ENCODE results near the gene MROH7. TPM values are rescaled to one million over a fixed set of nuclear protein-coding genes. Genes with fewer than 3 reads are reported as not detected.

The MROH7 gene
- polyA plus RNA-seq, 1 donor from 2014 or later = not detected

DNA sequence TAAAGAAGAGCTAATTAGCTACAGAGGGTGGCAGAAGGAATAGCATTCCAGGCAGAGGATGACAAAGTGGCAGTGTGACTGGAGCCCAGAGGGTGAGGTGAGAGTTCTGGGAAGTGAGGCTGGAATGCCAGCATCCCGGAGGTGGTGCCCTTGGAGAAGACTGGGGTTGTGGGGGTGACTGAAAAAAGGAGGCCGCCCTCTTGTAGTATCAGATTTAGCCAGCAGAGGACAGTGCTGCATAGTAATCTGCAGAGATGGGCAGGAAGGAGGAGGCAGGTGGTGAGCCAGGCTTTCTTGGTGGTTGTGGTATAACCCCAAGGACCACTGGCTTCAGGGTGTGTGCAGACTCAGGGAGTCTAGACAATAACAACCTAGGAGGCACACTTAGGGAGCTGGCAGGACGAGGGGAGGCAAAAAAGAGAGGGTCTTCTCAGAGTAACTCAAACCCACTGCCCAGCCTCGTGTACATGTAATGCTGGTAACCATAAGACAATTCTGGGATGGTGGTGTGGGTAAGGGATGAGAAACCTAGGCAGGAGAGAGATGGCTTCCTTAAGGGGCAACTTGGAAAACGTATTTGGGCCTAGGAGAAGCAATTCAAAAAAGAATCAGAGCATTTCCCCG is 30.5 kb downstream of the MROH7 start:
- no peak overlapping the region for H3K4me3 ChIP-seq (ENCODE audit: low read length)
- no peak overlapping the region for H3K9ac ChIP-seq (ENCODE audit: low read length)
- no peaks in the 10 kb centered on the region for H3K27me3 ChIP-seq (ENCODE audit: insufficient read depth, low read depth, low read length)
- H3K79me2 ChIP-seq (replicated peaks; ENCODE audit: insufficient read depth, low read length) = no peaks in the 10 kb centered on the region
- no peaks in the 10 kb centered on the region for H3F3A ChIP-seq (ENCODE audit: insufficient read depth, low read length, poor library complexity, severe bottlenecking)
- H4K20me1 ChIP-seq (ENCODE audit: insufficient read depth) = no peaks in the 10 kb centered on the region
- H3K27ac ChIP-seq (ENCODE audit: low read length) = no peak overlapping the region
- no peak for TF ChIP-seq EZH2 (IDR thresholded peaks at IDR 0.05; ENCODE audit: borderline replicate concordance, insufficient read depth, low read length, poor library complexity, severe bottlenecking)
- TF ChIP-seq SMC3 (conservative IDR thresholded peaks at IDR 0.05; ENCODE audit: poor library complexity) = peak; percentile 93
- peak; percentile 88 for TF ChIP-seq RAD21 (conservative IDR thresholded peaks at IDR 0.05)
- TF ChIP-seq, protein P1, sequence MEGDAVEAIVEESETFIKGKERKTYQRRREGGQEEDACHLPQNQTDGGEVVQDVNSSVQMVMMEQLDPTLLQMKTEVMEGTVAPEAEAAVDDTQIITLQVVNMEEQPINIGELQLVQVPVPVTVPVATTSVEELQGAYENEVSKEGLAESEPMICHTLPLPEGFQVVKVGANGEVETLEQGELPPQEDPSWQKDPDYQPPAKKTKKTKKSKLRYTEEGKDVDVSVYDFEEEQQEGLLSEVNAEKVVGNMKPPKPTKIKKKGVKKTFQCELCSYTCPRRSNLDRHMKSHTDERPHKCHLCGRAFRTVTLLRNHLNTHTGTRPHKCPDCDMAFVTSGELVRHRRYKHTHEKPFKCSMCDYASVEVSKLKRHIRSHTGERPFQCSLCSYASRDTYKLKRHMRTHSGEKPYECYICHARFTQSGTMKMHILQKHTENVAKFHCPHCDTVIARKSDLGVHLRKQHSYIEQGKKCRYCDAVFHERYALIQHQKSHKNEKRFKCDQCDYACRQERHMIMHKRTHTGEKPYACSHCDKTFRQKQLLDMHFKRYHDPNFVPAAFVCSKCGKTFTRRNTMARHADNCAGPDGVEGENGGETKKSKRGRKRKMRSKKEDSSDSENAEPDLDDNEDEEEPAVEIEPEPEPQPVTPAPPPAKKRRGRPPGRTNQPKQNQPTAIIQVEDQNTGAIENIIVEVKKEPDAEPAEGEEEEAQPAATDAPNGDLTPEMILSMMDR (IDR thresholded peaks at IDR 0.05; ENCODE audit: poor library complexity, severe bottlenecking) = peak; percentile 87
- H3K9me2 ChIP-seq (ENCODE audit: insufficient read depth, low read length) = no peaks in the 10 kb centered on the region
- no peaks in the 10 kb centered on the region for H3K9me3 ChIP-seq (ENCODE audit: low read length)
- no peak overlapping the region for H3K4me2 ChIP-seq (ENCODE audit: low read length)
- H2AFZ ChIP-seq (ENCODE audit: low read depth, low read length) = no peak overlapping the region
- no peaks in the 10 kb centered on the region for H3K36me3 ChIP-seq (ENCODE audit: insufficient read depth, low read length)

DNA sequence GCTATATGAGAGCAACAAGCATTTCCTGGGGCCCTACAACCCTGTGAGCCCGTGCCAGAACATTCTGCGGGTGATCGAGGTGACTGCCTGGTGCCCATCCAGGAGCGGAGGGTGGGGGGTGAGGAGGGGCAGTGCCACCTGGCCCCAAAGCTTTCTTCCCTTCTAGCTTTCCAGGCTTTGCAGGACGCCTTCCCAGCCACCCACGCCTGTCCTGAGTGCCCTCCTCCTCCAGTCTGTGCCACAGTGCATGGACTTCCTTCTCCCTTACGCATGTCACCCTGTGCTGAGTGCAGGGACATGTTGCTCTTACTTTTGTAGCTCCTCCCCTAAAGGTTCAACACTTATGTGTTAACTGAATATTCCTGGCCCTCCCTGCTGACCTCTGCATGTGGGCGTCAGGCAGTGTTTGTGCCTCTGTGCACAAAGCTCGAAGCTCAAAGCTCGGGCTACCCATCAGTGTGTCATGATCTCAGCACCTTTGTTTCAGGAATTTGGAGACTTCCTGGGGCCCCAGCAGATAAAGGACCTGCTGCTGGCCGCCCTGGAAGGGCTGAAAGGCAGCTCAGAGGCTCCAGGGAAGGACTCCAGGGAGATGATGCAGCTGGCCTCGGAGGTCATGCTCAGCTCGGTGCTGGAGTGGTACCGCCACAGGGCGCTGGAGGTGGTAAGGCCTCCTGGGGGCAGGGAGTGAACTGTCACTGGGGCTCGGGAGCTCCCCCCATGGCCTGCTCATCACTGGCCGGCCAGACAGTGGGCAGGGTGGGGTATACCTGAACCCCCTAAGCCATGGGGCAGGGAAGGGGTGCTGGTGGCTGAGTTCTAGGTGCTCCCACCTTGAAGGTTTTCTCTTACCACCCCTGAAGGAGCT is 37.4 kb downstream of the MROH7 start:
- no peak overlapping the region for H3K4me3 ChIP-seq (ENCODE audit: low read length)
- H3K36me3 ChIP-seq (ENCODE audit: insufficient read depth, low read length) = no peaks in the 10 kb centered on the region
- no peaks in the 10 kb centered on the region for H3K9me3 ChIP-seq (ENCODE audit: low read length)
- TF ChIP-seq EP300 (conservative IDR thresholded peaks at IDR 0.05; ENCODE audit: poor library complexity, severe bottlenecking) = no peak
- TF ChIP-seq POLR2AphosphoS5 (IDR thresholded peaks at IDR 0.05) = no peak
- TF ChIP-seq, protein P1 (IDR thresholded peaks at IDR 0.05; ENCODE audit: poor library complexity, severe bottlenecking) = no peak
- TF ChIP-seq SMC3 (conservative IDR thresholded peaks at IDR 0.05; ENCODE audit: poor library complexity) = no peak
- H3K27me3 ChIP-seq (ENCODE audit: insufficient read depth, low read depth, low read length) = no peaks in the 10 kb centered on the region
- H4K20me1 ChIP-seq (ENCODE audit: insufficient read depth) = no peaks in the 10 kb centered on the region
- H3K4me2 ChIP-seq (ENCODE audit: low read length) = no peak overlapping the region
- no peaks in the 10 kb centered on the region for H3K9me2 ChIP-seq (ENCODE audit: insufficient read depth, low read length)
- no peaks in the 10 kb centered on the region for H3K79me2 ChIP-seq (replicated peaks; ENCODE audit: insufficient read depth, low read length)
- H3F3A ChIP-seq (ENCODE audit: insufficient read depth, low read length, poor library complexity, severe bottlenecking) = no peaks in the 10 kb centered on the region
- H2AFZ ChIP-seq (ENCODE audit: low read depth, low read length) = no peak overlapping the region
- H3K9ac ChIP-seq (ENCODE audit: low read length) = no peak overlapping the region
- H3K27ac ChIP-seq (ENCODE audit: low read length) = no peak overlapping the region

DNA sequence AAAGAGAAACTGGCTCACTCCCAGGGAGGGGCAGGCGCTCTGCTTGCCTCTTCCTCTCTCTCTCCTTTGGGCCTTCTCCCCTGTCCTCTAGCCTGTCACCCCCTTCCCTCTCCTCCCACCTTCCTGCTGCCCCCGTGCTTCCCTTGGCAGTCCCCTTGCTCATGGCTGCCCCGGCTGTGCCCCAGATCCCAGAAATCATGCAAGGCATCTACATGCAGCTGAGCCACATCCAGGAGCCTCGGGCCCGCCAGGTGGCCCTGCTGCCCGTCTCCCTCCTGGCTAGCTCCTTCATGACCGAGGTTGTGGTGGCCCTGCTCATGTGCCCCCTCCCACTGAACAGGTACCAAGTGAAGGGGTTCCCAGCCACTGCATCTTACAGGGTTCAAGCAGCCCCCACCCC is 38.1 kb downstream of the MROH7 start:
- no peaks in the 10 kb centered on the region for H3K9me2 ChIP-seq (ENCODE audit: insufficient read depth, low read length)
- H3K27ac ChIP-seq (ENCODE audit: low read length) = peak overlapping the region; percentile 93
- H3K27me3 ChIP-seq (ENCODE audit: insufficient read depth, low read depth, low read length) = no peaks in the 10 kb centered on the region
- no peaks in the 10 kb centered on the region for H3K36me3 ChIP-seq (ENCODE audit: insufficient read depth, low read length)
- H3K9me3 ChIP-seq (ENCODE audit: low read length) = no peaks in the 10 kb centered on the region
- TF ChIP-seq EP300 (conservative IDR thresholded peaks at IDR 0.05; ENCODE audit: poor library complexity, severe bottlenecking) = no peak
- no peak for TF ChIP-seq MXI1 (conservative IDR thresholded peaks at IDR 0.05; ENCODE audit: poor library complexity, severe bottlenecking)
- no peak for TF ChIP-seq SMC3 (conservative IDR thresholded peaks at IDR 0.05; ENCODE audit: poor library complexity)
- no peak for TF ChIP-seq RAD21 (conservative IDR thresholded peaks at IDR 0.05)
- no peak for TF ChIP-seq TAF1 (IDR thresholded peaks at IDR 0.05; ENCODE audit: low read depth)
- TF ChIP-seq POLR2AphosphoS5 (IDR thresholded peaks at IDR 0.05) = no peak
- TF ChIP-seq, protein P2, sequence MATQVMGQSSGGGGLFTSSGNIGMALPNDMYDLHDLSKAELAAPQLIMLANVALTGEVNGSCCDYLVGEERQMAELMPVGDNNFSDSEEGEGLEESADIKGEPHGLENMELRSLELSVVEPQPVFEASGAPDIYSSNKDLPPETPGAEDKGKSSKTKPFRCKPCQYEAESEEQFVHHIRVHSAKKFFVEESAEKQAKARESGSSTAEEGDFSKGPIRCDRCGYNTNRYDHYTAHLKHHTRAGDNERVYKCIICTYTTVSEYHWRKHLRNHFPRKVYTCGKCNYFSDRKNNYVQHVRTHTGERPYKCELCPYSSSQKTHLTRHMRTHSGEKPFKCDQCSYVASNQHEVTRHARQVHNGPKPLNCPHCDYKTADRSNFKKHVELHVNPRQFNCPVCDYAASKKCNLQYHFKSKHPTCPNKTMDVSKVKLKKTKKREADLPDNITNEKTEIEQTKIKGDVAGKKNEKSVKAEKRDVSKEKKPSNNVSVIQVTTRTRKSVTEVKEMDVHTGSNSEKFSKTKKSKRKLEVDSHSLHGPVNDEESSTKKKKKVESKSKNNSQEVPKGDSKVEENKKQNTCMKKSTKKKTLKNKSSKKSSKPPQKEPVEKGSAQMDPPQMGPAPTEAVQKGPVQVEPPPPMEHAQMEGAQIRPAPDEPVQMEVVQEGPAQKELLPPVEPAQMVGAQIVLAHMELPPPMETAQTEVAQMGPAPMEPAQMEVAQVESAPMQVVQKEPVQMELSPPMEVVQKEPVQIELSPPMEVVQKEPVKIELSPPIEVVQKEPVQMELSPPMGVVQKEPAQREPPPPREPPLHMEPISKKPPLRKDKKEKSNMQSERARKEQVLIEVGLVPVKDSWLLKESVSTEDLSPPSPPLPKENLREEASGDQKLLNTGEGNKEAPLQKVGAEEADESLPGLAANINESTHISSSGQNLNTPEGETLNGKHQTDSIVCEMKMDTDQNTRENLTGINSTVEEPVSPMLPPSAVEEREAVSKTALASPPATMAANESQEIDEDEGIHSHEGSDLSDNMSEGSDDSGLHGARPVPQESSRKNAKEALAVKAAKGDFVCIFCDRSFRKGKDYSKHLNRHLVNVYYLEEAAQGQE (IDR thresholded peaks at IDR 0.05; ENCODE audit: borderline replicate concordance) = no peak
- no peak for TF ChIP-seq EZH2 (IDR thresholded peaks at IDR 0.05; ENCODE audit: borderline replicate concordance, insufficient read depth, low read length, poor library complexity, severe bottlenecking)
- TF ChIP-seq, protein P1 (IDR thresholded peaks at IDR 0.05; ENCODE audit: poor library complexity, severe bottlenecking) = no peak
- H4K20me1 ChIP-seq (ENCODE audit: insufficient read depth) = no peaks in the 10 kb centered on the region
- H2AFZ ChIP-seq (ENCODE audit: low read depth, low read length) = no peak overlapping the region
- H3K4me3 ChIP-seq (ENCODE audit: low read length) = no peak overlapping the region
- no peak overlapping the region for H3K4me2 ChIP-seq (ENCODE audit: low read length)
- H3K79me2 ChIP-seq (replicated peaks; ENCODE audit: insufficient read depth, low read length) = no peaks in the 10 kb centered on the region
- H3K9ac ChIP-seq (ENCODE audit: low read length) = no peak overlapping the region
- H3F3A ChIP-seq (ENCODE audit: insufficient read depth, low read length, poor library complexity, severe bottlenecking) = no peaks in the 10 kb centered on the region

All from neural cell (in vitro differentiated cells).